BE2C (cell line): ENCODE results near the gene SPDL1.

Source experiments
- DNase-seq: peaks from one replicate; pipeline ENCODE4 v3.0.0-alpha.2; 2020
- H3K27me3 ChIP-seq: fragments of 250-450 bp; sonication (Bioruptor Pico); 2 replicates; pipeline ENCODE4 v1.5.1; 2020; ENCODE audit warnings: mild to moderate bottlenecking
- H3K36me3 ChIP-seq: fragments of 250-450 bp; sonication (Bioruptor Pico); 2 replicates; pipeline ENCODE4 v1.5.1; 2020; ENCODE audit warnings: mild to moderate bottlenecking
- H3K4me1 ChIP-seq: fragments of 250-450 bp; sonication (Bioruptor Pico); 2 replicates; pipeline ENCODE4 v1.5.1; 2020
- H3K4me3 ChIP-seq: 2 replicates; pipeline ENCODE4 v1.5.1; 2011; ENCODE audit warnings: low read depth, low read length
- H3K9me3 ChIP-seq: fragments of 250-450 bp; sonication (Bioruptor Pico); 2 replicates; pipeline ENCODE4 v1.5.1; 2020
- CTCF ChIP-seq: IDR thresholded peaks from 2 replicates; pipeline ENCODE4 v1.5.1; 2012; ENCODE audit warnings: mild to moderate bottlenecking, low read depth, low read length

SPDL1 gene

DNA sequence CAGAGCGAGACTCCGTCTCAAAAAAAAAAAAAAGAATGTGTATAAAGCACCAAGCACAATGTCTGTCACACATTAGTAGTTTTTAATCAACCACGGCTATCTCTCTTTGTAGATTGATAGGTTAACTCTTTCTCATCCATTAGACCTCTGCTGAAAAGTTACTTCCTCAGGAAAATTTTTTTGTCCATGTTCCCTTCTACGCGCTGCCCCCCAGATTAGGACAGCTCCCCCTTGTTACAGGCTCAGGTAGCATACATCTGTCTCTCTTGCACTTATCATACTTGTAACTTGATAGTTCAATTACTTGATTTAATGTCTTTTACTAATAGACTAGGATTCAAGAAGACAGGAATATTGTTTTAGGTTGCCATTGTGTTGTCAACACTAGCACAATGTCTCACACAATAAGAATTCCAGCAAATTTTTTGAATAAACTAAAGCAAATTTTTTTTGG is 1.5 kb downstream of the SPDL1 start:
- no peak for TF ChIP-seq CTCF
- no peaks in the 10 kb centered on the region for H3K27me3 ChIP-seq
- DNase-seq, result no peak

GRCh38 chr5:169590602-169591001 is 7.0 kb downstream of the SPDL1 start:
- H3K9me3 ChIP-seq, result no peaks in the 10 kb centered on the region
- no peak overlapping the region for H3K4me3 ChIP-seq
- no peak for TF ChIP-seq CTCF
- no peaks in the 10 kb centered on the region for H3K4me1 ChIP-seq
- no peaks in the 10 kb centered on the region for H3K27me3 ChIP-seq
- DNase-seq, result no peak
- H3K36me3 ChIP-seq, result peaks cover 67% of the 10 kb centered on the region

More for the DNA sequence above, 1.5 kb downstream of the SPDL1 start:
- Histone ChIP-seq H3K9me3 (no peaks in the 10 kb centered on the region), H3K4me1 (peaks cover 6% of the 10 kb centered on the region), H3K36me3 (peaks cover 15% of the 10 kb centered on the region), H3K4me3 (peak overlapping the region; percentile 84)

- peaks cover 75% of the 10 kb centered on the region for H3K36me3 ChIP-seq
These were observed 8.1 kb downstream of the SPDL1 start for GRCh38 chr5:169591636-169592035.

GRCh38 chr5:169592937-169593650 is 9.5 kb downstream of the SPDL1 start:
- no peak for DNase-seq
- Histone ChIP-seq H3K27me3 (no peaks in the 10 kb centered on the region), H3K9me3 (no peaks in the 10 kb centered on the region), H3K4me3 (no peak overlapping the region), H3K4me1 (no peaks in the 10 kb centered on the region), H3K36me3 (peaks cover 87% of the 10 kb centered on the region)
- no peak for TF ChIP-seq CTCF

More at GRCh38 chr5:169591636-169592035, 8.1 kb downstream of the SPDL1 start:
- TF ChIP-seq CTCF, result no peak
- no peak for DNase-seq
- Histone ChIP-seq H3K4me3 (no peak overlapping the region), H3K27me3 (no peaks in the 10 kb centered on the region), H3K9me3 (no peaks in the 10 kb centered on the region), H3K4me1 (no peaks in the 10 kb centered on the region)

DNA sequence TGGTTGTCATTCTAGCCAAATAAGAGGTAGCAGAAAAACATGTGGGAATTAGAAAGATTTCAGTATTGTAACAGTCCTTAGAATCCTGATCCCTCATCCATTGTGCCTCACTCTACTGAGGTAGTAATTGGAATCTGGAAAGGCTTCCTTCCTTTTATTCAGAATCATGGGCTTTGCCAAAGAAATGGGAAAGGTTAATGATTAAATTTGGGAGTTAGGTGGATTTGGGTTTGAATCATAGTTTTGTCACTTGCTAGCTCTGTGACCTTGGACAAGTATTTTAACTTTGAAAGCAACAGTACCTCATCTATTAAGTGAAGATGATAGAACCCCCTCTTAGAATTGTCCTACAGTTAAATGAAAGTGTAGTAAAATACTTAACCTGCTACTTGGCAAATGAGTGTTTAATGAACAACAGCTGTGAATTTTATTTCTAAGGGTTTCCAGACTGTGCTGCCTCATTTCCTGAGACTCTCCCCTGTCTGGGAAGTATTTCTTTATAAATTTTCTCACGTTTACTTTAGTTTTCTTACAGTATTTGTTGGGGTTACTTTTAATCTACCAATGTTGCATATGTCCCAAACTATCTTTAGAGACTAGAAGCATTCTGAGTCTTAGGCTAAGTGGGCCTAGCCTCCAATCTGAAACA is 11.7 kb downstream of the SPDL1 start:
- no peak for TF ChIP-seq CTCF
- H3K27me3 ChIP-seq, result no peaks in the 10 kb centered on the region
- no peaks in the 10 kb centered on the region for H3K9me3 ChIP-seq
- H3K36me3 ChIP-seq, result peaks cover 91% of the 10 kb centered on the region
- H3K4me3 ChIP-seq, result no peak overlapping the region
- DNase-seq, result no peak
- no peaks in the 10 kb centered on the region for H3K4me1 ChIP-seq

DNA sequence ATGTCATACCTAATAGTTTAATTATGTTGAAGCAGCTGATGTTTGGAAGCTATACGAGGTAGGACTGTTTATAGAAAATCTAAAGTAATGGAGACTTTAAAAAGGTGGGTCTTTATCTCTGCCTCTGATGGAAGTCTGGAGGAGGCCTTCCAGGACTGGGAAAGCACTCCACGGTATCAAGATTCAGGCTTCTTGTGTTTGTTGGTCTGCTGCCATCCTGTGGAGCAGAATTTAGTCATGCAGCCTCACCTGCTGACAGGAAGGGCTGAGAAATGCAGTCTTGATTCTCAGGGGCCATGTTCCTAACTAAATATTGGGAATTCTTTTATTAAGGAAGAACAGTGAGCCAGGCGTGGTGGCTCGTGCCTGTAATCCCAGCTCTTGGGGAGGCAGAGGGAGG is 15.9 kb downstream of the SPDL1 start:
- Histone ChIP-seq H3K27me3 (no peaks in the 10 kb centered on the region), H3K4me3 (no peak overlapping the region), H3K9me3 (no peaks in the 10 kb centered on the region), H3K36me3 (peaks cover 85% of the 10 kb centered on the region), H3K4me1 (no peaks in the 10 kb centered on the region)
- TF ChIP-seq CTCF, result no peak
- DNase-seq, result no peak
